Activated T-cell treated with anti-CD3 and anti-CD28 coated beads for 24 hours (primary cell): ENCODE measurements around the gene SLC38A4.
"Not testable (repeated sequence)": the region's sequence is repeated elsewhere in the genome, so short reads cannot be mapped to it uniquely, and the experiment has no call there.

Source experiments
- DNase-seq: peaks from one replicate; pipeline ENCODE4 v3.0.0-alpha.2; 2020; ENCODE audit warnings: low read depth

Gene SLC38A4

DNA sequence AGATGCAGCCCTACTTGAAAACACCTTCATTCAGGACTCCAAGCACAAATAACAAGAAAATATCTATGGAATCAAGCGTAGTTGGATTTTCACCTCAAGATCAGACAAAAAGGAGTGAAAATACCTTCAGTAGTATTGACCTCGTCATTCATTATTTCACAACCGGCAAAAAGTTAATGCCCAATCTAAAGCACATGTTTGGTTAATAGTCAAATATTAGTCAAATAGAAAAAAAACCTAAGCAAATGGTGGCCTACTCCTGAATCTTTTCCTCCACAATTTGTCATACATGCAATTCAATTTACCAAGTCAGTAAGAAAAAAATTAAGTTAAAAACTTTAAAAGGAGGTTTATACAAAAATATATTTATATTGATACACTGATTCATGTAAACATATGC lies 50.0 kb downstream of the SLC38A4 start:
- DNase-seq: no peak

DNA sequence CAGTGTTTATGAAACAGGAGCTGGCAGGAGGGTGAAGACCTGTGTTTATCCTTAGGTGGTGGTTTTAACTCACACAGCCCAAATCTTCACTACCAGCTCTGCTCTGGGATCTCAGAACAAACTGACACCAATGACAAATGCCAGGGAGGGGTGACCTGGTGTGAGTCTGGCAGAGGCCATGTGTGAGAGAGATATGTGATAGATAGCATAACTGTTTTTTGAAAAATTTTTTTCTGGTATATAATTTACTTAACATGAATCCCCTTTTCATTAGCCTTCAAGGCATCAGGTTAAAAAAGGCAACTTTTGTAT lies 51.5 kb downstream of the SLC38A4 start:
- DNase-seq: no peak

DNA sequence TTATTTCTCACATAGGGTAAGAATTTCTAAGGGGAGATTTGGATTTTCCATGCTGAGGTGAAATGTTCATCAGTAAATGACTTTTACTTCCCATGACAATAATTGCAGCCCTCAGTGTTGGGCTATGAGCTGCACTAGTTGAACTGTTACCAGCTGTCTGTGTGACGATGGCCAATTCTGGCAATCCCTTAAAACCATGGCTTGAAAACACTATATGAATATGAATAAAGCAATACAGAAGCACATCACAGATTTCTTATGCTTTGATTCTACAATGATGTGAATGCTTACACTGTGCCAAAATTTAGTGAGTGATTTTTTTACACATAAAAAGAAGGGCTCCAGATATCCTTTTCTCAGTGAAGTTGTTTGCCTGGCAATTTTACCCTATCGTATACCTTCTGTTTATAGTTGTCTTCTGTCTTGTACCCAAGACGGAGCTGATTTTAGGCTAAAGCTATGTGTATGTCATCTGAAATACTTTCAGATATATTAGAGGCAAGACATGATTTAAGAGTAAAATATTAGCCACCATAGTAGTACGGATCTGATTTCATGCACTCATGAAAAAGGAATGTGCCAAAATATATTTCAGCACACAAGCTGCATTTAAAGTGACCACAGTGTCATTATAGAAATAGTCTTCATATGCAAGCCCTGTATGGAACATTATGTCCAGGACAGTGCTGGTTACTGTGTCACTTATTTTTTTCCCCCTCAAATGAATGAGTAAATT lies 52.0 kb downstream of the SLC38A4 start:
- no peak for DNase-seq

DNA sequence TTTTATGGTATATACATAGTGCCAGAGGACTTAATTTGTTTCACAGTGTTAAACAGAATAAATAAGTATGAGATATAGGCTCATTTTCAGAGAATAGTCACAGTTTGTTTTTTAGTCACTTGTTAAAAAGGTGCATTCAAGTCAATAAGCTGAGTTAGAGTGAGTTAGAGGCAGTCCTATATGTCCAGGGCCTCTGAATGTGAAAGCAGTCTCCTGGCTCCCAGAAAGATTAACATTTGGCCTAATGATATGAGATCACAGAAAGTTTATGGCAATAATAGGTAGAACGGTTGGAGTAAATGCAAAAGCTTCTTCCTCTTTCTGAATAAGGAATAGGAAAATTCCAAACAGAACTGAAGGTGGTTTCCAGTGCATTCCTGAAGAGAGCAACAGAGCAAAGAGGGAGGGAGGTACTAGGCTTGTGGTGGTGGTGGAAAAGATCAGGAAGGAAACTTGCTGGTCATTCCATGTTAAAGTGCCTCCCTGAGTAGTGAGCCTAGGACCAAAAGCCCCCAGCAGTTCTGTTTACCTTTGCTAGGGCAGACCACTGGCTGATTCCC lies 54.4 kb downstream of the SLC38A4 start:
- no peak for DNase-seq

DNA sequence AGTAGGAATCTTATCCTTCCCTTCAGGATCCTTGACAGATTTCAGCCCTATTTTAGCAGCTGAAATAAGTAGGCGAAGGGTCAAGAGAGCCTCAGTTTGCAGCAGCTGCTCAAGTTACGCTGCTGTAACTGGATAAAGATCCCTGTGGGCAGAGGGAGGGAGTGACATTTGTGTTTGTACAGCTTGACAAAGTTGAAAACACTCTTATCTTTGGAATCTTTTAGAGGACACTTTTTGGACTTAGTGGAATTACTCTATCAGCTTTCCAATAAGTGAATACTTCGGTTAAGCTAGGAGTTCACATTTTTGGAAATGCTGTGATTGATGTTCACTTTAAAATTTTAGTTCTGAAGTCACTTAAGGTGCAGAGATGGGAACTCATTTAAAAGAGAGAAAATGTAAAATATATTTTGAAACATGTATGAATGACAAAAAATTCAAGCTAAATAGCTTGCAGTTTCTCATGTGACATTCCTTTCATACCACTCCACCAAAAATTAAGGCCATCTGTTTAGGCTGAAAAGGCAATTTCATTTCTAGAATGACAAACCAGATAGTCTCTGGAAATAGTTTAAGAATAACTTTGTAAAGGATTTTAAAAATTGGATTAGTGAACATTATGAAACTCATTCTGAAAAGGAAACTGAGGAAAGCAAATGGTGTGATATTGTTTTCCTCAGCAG lies 55.2 kb downstream of the SLC38A4 start:
- no peak for DNase-seq

DNA sequence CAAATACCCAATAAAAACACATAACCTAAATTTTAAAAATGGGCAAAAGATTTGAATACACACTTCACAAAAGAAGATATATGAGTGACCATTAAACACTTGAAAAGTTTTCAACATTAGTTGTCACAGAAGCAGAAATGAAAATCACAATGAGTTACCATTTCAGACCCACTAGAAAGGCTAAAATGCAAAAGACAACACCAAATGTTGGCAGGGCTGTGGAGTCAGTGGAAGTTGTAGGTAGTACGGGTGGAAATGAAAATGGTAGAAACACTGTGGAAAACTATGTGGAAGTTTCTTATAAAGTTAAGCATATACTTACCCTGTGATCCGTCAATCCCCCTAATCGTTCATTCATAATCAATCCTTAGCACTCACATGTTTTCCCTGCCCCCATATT lies 61.8 kb downstream of the SLC38A4 start:
- DNase-seq: no peak

DNA sequence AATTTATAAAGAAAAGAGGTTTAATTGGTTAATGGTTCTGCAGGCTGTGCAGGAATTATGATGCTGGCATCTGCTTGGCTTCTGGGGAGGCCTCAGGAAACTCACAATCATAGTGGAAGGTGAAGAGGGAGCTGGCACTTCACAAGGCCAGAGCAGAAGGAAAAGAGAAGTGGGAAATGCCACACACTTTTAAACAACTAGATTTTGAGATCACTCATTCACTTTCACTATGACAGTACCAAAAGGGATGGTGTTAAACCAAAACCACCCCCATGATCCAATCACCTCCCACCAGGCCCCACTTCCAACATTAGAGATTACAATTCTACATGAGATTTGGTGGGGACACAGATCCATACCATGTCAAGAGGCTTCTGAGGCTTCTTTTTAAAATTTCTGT lies 62.6 kb downstream of the SLC38A4 start:
- DNase-seq: no peak

DNA sequence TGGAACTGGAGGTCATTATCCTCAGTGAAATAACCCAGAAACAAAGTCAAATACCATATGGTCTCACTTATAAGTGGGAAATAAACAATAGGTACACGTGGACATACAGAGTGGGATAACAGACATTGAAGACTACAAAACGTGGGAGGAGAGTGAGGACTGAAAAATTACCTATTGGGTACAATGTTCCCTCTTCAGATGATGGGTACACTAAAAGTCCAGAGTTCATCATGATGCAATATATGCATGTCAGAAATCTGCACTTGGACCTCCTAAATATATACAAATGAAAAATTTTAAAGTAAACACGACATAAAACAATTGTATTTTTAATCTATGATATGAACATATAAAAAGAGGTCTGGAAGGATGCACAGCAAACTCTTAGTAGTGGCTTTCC lies 71.2 kb downstream of the SLC38A4 start:
- DNase-seq: no peak

DNA sequence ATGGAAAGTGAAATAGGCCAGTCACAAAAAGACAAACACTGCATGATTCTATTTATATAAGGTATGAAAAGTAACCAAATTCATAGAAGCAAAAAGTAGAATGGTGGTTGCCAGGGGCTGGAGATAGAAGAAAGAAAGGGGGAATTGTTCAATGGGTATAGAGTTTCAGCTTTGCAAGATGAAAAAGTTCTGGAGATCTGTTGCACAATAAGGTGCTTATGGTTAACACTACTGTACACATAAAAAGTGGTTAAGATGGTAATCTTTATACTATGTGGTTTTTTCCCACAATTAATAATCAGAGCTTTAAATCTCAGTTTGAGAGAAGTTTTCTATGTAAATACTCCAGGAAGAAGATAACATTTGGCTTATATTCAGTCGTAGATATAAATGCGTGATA lies 73.4 kb downstream of the SLC38A4 start:
- no peak for DNase-seq

DNA sequence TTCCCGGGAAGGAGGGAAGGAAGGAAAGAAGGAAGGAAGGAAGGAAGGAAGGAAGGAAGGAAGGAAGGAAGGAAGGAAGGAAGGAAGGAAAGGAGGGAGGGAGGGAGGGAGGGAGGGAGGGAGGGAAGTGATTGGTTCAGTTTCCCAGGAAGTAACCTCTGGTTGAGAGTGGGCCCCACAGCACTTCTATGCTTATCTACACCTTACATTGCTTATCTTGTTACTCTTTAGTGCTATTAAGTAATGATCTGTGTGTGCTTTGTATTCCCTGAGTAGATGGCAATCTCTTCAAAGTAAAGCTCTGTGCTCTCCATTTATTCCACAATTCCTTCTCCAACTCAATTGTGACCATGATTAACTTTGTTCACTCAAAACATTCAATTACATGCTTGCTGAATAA lies 74.6 kb downstream of the SLC38A4 start:
- DNase-seq: no peak

DNA sequence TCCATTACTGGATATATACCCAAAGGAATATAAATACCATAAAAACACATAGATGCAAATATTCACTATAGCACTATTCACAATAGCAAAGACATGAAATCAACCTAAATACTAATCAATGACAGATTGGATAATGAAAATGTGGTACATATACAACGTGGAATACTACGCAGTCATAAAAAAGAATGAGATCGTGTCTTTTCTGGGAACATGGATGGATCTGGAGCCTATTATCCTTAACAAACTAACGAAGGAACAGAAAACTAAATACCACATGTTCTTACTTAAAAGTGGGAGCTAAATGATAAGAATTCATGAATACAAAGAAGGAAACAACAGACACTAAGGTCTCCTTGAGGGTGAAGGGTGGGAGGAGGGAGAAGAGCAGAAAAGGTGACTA lies 76.5 kb downstream of the SLC38A4 start:
- no peak for DNase-seq

DNA sequence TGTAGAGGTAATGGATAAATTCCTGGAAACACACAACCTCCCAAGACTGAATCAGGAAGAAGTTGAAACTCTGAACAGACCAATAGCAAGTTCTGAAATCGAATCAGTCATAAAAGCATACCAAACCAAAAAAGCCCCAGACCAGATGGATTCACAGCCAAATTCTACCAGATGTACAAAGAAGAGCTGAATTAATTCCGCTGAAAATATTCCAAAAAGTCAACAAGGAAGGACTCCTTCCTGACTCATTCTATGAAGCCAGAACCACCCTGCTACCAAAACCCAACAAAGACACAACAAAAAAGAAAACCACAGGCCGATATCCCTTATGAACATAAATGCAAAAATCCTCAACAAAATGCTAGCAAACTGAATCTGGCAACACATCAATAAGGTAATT lies 81.5 kb downstream of the SLC38A4 start:
- no peak for DNase-seq

DNA sequence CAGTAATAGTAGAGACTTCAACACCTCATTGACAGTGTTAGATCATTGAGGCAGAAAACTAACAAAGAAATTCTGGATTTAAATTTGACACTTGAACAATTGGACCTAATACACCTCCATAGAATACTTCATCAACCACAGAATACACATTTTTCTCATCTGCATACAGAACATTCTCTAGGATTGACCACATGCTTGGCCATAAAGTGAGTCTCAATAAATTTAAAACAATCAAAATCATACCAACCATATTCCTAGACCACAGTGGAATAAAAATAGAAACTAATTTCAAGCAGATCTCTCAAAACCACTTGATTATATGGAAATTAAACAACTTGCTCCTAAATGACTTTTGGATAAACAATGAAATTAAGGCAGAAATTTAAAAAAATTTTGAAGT lies 82.3 kb downstream of the SLC38A4 start:
- no peak for DNase-seq

DNA sequence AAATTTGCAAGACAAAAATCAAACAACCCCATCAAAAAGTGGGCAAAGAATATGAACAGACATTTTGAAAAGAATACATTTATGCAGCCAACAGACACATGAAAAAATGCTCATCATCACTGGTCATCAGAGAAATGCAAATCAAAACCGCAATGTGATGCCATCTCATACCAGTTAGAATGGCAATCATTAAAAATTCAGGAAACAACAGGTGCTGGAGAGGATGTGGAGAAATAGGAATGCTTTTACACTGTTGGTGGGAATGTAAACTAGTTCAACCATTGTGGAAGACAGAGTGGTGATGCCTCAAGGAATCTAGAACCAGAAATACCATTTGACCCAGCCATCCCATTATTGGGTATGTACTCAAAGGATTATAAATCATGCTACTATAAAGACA lies 83.5 kb downstream of the SLC38A4 start:
- DNase-seq: not testable (repeated sequence)

DNA sequence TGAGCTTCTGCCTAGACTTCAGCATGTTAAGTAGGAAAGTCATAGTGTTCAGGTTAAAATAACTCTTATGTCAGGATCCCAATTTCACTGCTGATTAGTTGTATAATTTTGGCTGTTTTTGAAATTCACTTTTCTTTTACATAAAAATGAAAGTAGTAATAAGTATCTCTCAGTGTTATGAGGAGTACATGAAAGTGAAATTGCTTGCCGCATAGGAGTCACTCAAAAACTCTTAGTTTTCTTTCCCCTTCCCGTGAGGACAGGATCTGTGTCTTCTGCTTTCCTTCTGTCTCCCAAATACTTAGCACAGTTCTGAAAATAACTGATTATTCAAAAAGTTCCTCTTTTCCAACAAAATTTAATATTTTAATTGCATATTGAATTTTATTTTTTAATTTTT lies 100.5 kb downstream of the SLC38A4 start:
- DNase-seq: no peak

DNA sequence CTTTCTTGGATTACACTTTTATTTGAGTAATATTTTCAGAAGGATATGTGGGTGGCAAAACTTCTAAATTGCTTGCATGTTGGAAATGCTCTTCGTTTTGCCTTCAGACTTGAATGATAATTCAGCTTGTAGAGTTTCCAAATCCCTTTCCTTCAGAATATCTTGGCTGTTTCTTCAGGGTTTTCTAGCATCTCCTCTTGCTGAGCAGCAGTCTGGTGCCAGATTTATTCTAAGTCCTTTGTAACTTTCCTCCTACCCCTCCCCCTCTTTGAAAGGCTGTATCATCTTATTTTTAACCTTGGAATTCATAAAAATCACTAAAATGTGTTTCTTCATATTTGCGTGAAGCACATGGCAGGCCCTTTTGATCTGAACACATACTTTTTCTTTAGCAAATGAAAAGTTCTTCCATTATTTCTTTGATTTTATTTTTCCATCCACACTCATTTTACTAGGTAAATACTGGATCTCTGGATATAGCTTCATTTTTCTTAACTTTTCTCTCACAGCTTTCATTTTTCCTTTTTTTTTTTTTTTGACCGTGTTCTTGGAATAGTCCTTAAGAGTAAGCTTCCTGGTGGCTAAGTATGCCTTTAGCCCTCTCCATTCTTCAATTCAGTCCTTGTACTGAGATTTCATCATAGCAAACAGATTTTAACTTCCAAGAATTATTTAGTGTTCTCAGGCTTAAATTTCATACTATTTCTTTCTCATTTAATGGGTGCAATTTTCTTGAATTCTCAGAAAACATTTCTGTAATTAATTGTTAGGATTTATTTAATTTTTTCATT lies 102.0 kb downstream of the SLC38A4 start:
- DNase-seq: no peak

DNA sequence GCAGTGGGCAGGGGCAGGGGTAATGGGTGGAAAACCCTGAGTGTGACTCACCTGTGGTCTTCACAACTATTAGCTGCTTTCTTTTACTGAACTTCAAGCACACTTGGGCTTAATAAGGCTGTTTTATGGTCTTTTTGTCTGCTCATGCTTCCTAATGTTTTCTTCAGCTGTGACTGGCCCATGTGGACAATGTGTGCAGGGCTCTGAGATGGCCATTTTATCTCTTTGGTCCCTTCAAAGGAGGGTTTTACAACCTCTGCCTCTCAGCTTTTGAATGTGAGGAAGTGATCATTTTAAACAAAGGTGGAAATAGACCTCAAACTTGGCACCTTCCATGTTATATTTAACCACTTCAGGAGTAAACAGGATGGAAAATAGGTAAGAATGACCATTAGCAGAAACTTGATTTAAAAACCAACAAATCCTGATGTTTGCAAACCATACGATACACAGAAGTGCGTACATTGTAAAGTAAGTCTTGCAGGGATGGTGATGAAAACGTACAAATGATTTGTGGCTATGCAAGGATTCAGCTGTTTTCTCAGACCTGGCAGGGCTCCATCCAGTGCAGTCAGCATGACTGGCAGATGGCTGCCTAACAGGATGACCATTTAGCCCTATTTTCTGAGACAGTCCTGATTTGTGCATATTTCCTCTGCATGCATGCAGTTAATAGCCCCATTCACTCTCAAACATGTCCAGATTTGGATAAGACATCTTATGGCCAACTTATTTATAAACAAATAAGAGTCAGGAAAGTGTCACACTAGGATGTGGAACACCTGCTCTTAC lies 103.2 kb downstream of the SLC38A4 start:
- DNase-seq: no peak

DNA sequence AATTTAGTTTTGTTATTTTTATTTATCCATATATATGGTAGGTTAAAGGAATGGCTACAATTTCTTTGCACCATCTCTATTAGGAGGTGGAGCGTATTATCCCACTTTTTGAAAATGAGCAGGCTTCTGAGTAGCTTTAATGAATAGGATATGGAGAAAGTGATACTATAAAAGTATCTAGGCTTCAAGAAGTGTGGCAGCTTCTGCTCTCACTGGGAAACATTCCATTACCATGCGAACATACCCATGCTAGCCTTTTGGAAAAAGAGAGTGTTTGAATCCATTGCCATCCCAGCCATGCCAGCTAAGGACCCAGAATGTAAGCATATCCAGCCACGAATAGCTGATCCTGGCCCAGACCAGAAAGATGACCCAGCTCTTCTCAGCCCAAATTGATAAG lies 107.3 kb downstream of the SLC38A4 start:
- no peak for DNase-seq

DNA sequence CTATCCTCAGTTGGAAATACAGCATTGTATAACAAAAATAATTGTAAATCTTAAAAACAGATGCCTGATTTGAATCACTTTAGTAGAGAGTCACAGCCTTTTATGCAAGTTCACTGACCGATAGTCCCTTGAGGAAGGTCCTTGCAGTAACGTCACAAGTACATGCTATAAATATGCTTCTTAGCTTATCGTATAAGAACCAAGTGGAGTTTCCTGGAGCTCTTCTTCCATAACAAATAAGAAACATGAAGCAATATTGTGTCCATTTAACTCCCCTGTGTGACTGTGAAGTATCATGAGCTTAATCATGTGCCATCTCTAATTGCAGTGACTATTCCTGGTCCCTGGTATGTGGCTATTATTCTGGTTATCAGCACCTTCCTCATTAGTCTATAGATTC lies 107.9 kb downstream of the SLC38A4 start:
- DNase-seq: no peak

DNA sequence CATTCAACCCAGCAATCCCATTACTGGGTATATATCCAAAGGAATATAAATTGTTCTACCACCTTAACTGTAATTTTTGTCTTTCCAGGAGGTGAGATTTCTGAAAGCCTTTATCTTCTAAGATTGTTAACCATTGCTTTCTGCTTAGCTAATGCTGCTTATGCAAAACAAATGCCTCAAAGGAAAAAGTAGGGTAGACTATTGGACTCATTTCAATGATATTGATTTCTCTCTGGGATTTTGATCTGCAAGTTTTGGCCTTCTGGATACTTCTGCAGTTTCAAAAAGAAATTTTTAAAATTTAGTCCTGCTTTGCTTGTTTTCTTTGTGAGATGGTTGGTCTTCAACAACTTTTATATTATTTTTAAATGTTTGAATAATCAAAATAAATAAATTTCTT lies 108.6 kb downstream of the SLC38A4 start:
- no peak for DNase-seq
